CD8-positive, alpha-beta memory T cell (primary cell): ENCODE measurements around the gene ACACB. TPM values are rescaled to one million over a fixed set of nuclear protein-coding genes. Genes with fewer than 3 reads are reported as not detected.

Experiments
- CTCF ChIA-PET: fragments of 350-600 bp; sonication (Branson Sonifier 250); formaldehyde crosslinking; loops from one replicate; lab custom pipeline; 2021; ENCODE audit warnings: antibody characterized with exemption; lab: Charles Lee
- POLR2A ChIA-PET: fragments of 350-600 bp; sonication (Branson Sonifier 250); formaldehyde crosslinking; loops from one replicate; lab custom pipeline; 2021; ENCODE audit warnings: antibody characterized with exemption; lab: Charles Lee
- DNase-seq, 5 donors: peaks; one replicate each; pipeline versions ENCODE4 v3.0.0 to v3.0.0-alpha.2; 2020 to 2022; ENCODE audit warnings: mixed read lengths in 1 of 5
- H3K27ac ChIP-seq: one replicate; pipeline ENCODE4 v1.7.0; 2013; ENCODE audit warnings: low read depth, mild to moderate bottlenecking, low read length, moderate library complexity
- H3K27me3 ChIP-seq: 2 replicates; pipeline ENCODE4 v1.7.0; 2013; ENCODE audit warnings: low read length, mild to moderate bottlenecking; ENCODE audit not compliant: insufficient read depth, poor library complexity, severe bottlenecking
- H3K36me3 ChIP-seq: 2 replicates; pipeline ENCODE4 v1.7.0; 2013; ENCODE audit warnings: mild to moderate bottlenecking, low read length, moderate library complexity; ENCODE audit not compliant: insufficient read depth
- H3K4me1 ChIP-seq: 2 replicates; pipeline ENCODE4 v1.7.0; 2013; ENCODE audit warnings: mild to moderate bottlenecking, low read length, moderate library complexity; ENCODE audit not compliant: insufficient read depth
- H3K4me3 ChIP-seq: 2 replicates; pipeline ENCODE4 v1.7.0; 2013; ENCODE audit warnings: mild to moderate bottlenecking, low read length
- H3K9me3 ChIP-seq: 2 replicates; pipeline ENCODE4 v1.7.0; 2013; ENCODE audit warnings: mild to moderate bottlenecking, low read length
- H3K27ac Mint-ChIP-seq, 8 donors: one replicate each; pipeline ENCODE4 v1.8.0; 2020 to 2021; ENCODE audit warnings: mixed read lengths in 8 of 8, mild to moderate bottlenecking in 6 of 8, inconsistent platforms in 3 of 8, moderate library complexity in 3 of 8
- H3K27me3 Mint-ChIP-seq, 2 donors: one replicate each; pipeline ENCODE4 v1.8.0; 2020 to 2021; ENCODE audit warnings: mixed read lengths in 2 of 2, mild to moderate bottlenecking in 1 of 2, moderate library complexity in 1 of 2
- H3K36me3 Mint-ChIP-seq, 3 donors: one replicate each; pipeline ENCODE4 v1.8.0; 2020 to 2021; ENCODE audit warnings: mixed read lengths in 3 of 3, inconsistent platforms in 1 of 3, mild to moderate bottlenecking in 1 of 3
- H3K4me1 Mint-ChIP-seq, 3 donors: one replicate each; pipeline ENCODE4 v1.8.0; 2020 to 2021; ENCODE audit warnings: mixed read lengths in 3 of 3, inconsistent platforms in 1 of 3, mild to moderate bottlenecking in 1 of 3
- H3K4me3 Mint-ChIP-seq, 7 donors: one replicate each; pipeline ENCODE4 v1.8.0; 2020 to 2021; ENCODE audit warnings: mixed read lengths in 7 of 7, mild to moderate bottlenecking in 6 of 7, moderate library complexity in 4 of 7, inconsistent platforms in 2 of 7
- H3K9me3 Mint-ChIP-seq, 5 donors: one replicate each; pipeline ENCODE4 v1.8.0; 2020 to 2022; ENCODE audit warnings: mixed read lengths in 5 of 5, mild to moderate bottlenecking in 3 of 5, moderate library complexity in 2 of 5, inconsistent platforms in 1 of 5
- polyA plus RNA-seq: library from polyadenylated mRNA; unstranded; fragments of 300-500 nt; fragmentation: Illumina TruSeq; gene quantifications from one replicate; pipeline ENCODE4 v1.2.3, GENCODE V29; 2021
- total RNA-seq, 2 experiments: library from RNA; stranded (reverse); gene quantifications; one replicate each; pipeline ENCODE4 v1.2.3, GENCODE V29; 2021

Gene ACACB
- total and polyA plus RNA-seq, 3 experiments from 2014 or later, result 1.4 to 7.9 (median 7.8) TPM

- CTCF ChIA-PET, result interaction anchor here (1.6 kb wide), 1 partner anchor 9 kb away, joined by 7 read pairs; no protein-coding TSS in a partner anchor
Measured at GRCh38 chr12:109121346-109121880, 5.0 kb downstream of the ACACB start.

GRCh38 chr12:109124878-109125648 lies 8.7 kb downstream of the ACACB start:
- Histone ChIP-seq H3K9me3 (no peaks in the 10 kb centered on the region), H3K4me3 (no peak overlapping the region), H3K27ac (no peak overlapping the region), H3K4me1 (no peaks in the 10 kb centered on the region), H3K27me3 (no peaks in the 10 kb centered on the region), H3K36me3 (no peaks in the 10 kb centered on the region)
- Mint-ChIP-seq H3K4me1 (no peaks in the 10 kb centered on the region), H3K4me3 (no peak overlapping the region), H3K36me3 (no peaks in the 10 kb centered on the region), H3K27ac (peak overlapping the region in 2 of 8 donors; percentile 15 to 38), H3K27me3 (peaks cover 0 to 4% of the 10 kb centered on the region in 2 donors), H3K9me3 (no peaks in the 10 kb centered on the region)
- POLR2A ChIA-PET, result no interaction called here
- no peak for DNase-seq
- CTCF ChIA-PET, result interaction anchor here (1.0 to 1.4 kb wide), 2 partner anchors 9 to 13 kb away, joined by 3 read pairs; no protein-coding TSS in a partner anchor

More at GRCh38 chr12:109121346-109121880, 5.0 kb downstream of the ACACB start:
- no peaks in the 10 kb centered on the region for H3K27me3 ChIP-seq
- no peak overlapping the region for H3K4me3 ChIP-seq
- H3K4me3 Mint-ChIP-seq, result no peak overlapping the region
- no peaks in the 10 kb centered on the region for H3K4me1 ChIP-seq
- no peaks in the 10 kb centered on the region for H3K36me3 ChIP-seq
- POLR2A ChIA-PET, result no interaction called here
- no peaks in the 10 kb centered on the region for H3K9me3 Mint-ChIP-seq
- no peak for DNase-seq
- H3K4me1 Mint-ChIP-seq, result peaks cover 0 to 2% (median 0%) of the 10 kb centered on the region in 3 donors
- H3K27me3 Mint-ChIP-seq, result peaks cover 0 to 2% of the 10 kb centered on the region in 2 donors
- peak overlapping the region in 1 of 8 donors; percentile 33 for H3K27ac Mint-ChIP-seq
- H3K27ac ChIP-seq, result no peak overlapping the region
- peaks cover 0 to 2% (median 0%) of the 10 kb centered on the region in 3 donors for H3K36me3 Mint-ChIP-seq
- H3K9me3 ChIP-seq, result no peaks in the 10 kb centered on the region

- Histone ChIP-seq H3K27me3 (no peaks in the 10 kb centered on the region), H3K27ac (no peak overlapping the region), H3K9me3 (no peaks in the 10 kb centered on the region), H3K4me3 (no peak overlapping the region), H3K4me1 (no peaks in the 10 kb centered on the region), H3K36me3 (no peaks in the 10 kb centered on the region)
- Mint-ChIP-seq H3K27me3 (peaks cover 0 to 6% of the 10 kb centered on the region in 2 donors), H3K4me3 (no peak overlapping the region), H3K27ac (no peak overlapping the region), H3K36me3 (no peaks in the 10 kb centered on the region), H3K4me1 (no peaks in the 10 kb centered on the region), H3K9me3 (no peaks in the 10 kb centered on the region)
- DNase-seq, result no peak
- ChIA-PET POLR2A (interaction anchor here (0.6 kb wide), 1 partner anchor 19 kb away, joined by 9 read pairs; no protein-coding TSS in a partner anchor), CTCF (interaction anchor here (1.4 kb wide), 1 partner anchor 14 kb away, joined by 3 read pairs; no protein-coding TSS in a partner anchor)
Measured at GRCh38 chr12:109125791-109126190, 9.4 kb downstream of the ACACB start.

GRCh38 chr12:109126784-109127183 lies 10.4 kb downstream of the ACACB start:
- no peak for DNase-seq
- ChIA-PET POLR2A (no interaction called here), CTCF (interaction anchor here (1.7 kb wide), 1 partner anchor 14 kb away, joined by 5 read pairs; no protein-coding TSS in a partner anchor)
- peak overlapping the region in 1 of 8 donors; percentile 50 for H3K27ac Mint-ChIP-seq
- H3K4me3 Mint-ChIP-seq, result no peak overlapping the region
- H3K27ac ChIP-seq, result no peak overlapping the region
- no peaks in the 10 kb centered on the region for H3K4me1 Mint-ChIP-seq
- H3K27me3 ChIP-seq, result no peaks in the 10 kb centered on the region
- H3K4me3 ChIP-seq, result no peak overlapping the region
- H3K27me3 Mint-ChIP-seq, result peaks cover 0 to 6% of the 10 kb centered on the region in 2 donors
- H3K36me3 ChIP-seq, result no peaks in the 10 kb centered on the region
- no peaks in the 10 kb centered on the region for H3K9me3 Mint-ChIP-seq
- H3K4me1 ChIP-seq, result no peaks in the 10 kb centered on the region
- no peaks in the 10 kb centered on the region for H3K36me3 Mint-ChIP-seq
- H3K9me3 ChIP-seq, result no peaks in the 10 kb centered on the region

- no peak overlapping the region for H3K4me3 Mint-ChIP-seq
- H3K36me3 Mint-ChIP-seq, result no peaks in the 10 kb centered on the region
- peaks cover 0 to 1% (median 0%) of the 10 kb centered on the region in 5 donors for H3K9me3 Mint-ChIP-seq
- H3K9me3 ChIP-seq, result no peaks in the 10 kb centered on the region
- H3K27me3 ChIP-seq, result no peaks in the 10 kb centered on the region
- H3K4me3 ChIP-seq, result no peak overlapping the region
- CTCF ChIA-PET, result interaction anchor here (1.7 kb wide), 1 partner anchor 15 kb away, joined by 5 read pairs; no protein-coding TSS in a partner anchor
- no peak for DNase-seq
- H3K4me1 ChIP-seq, result no peaks in the 10 kb centered on the region
- no peak overlapping the region for H3K27ac Mint-ChIP-seq
- peaks cover 0 to 6% of the 10 kb centered on the region in 2 donors for H3K27me3 Mint-ChIP-seq
- no peak overlapping the region for H3K27ac ChIP-seq
- H3K36me3 ChIP-seq, result no peaks in the 10 kb centered on the region
- no peaks in the 10 kb centered on the region for H3K4me1 Mint-ChIP-seq
- POLR2A ChIA-PET, result no interaction called here
Measured at GRCh38 chr12:109127533-109128242, 11.3 kb downstream of the ACACB start.

- H3K27ac Mint-ChIP-seq, result no peak overlapping the region
- no peaks in the 10 kb centered on the region for H3K4me1 Mint-ChIP-seq
- no peak for DNase-seq
- peaks cover 0 to 9% of the 10 kb centered on the region in 2 donors for H3K27me3 Mint-ChIP-seq
- no peak overlapping the region for H3K27ac ChIP-seq
- H3K27me3 ChIP-seq, result no peaks in the 10 kb centered on the region
- H3K9me3 Mint-ChIP-seq, result peaks cover 0 to 3% (median 1%) of the 10 kb centered on the region in 5 donors
- H3K36me3 Mint-ChIP-seq, result peaks cover 0 to 5% (median under 1%) of the 10 kb centered on the region in 3 donors
- H3K4me3 ChIP-seq, result no peak overlapping the region
- H3K9me3 ChIP-seq, result no peaks in the 10 kb centered on the region
- no peaks in the 10 kb centered on the region for H3K4me1 ChIP-seq
- H3K4me3 Mint-ChIP-seq, result no peak overlapping the region
- CTCF ChIA-PET, result no interaction called here
- POLR2A ChIA-PET, result no interaction called here
- H3K36me3 ChIP-seq, result no peaks in the 10 kb centered on the region
Measured at GRCh38 chr12:109130297-109131153, 14.1 kb downstream of the ACACB start.
